HEK293 (cell line): ENCODE measurements around the gene MATN3.

Experiments
- CTCF ChIA-PET: fragments of 350-600 bp; formaldehyde crosslinking; extraction: SDS; loops from one replicate; lab custom pipeline; 2021; ENCODE audit warnings: antibody characterized with exemption; lab: Yijun Ruan, JAX
- POLR2A ChIA-PET: fragments of 300-600 bp; formaldehyde crosslinking; extraction: SDS; loops from one replicate; lab custom pipeline; 2020; ENCODE audit warnings: antibody characterized with exemption, inconsistent platforms; lab: Yijun Ruan, JAX
- H3K27ac ChIP-seq: fragments of 200-500 bp; sonication (Bioruptor generic); 2 replicates; pipeline ENCODE4 v1.5.1; 2014; ENCODE audit warnings: low read depth, low read length, control low read depth, inconsistent platforms; ENCODE audit errors: extremely low read depth
- H3K36me3 ChIP-seq, 2 experiments: fragments of 200-500 bp in 1 of 2; sonication (Bioruptor generic) in 1 of 2; 1 replicate in 1 of 2; 2 replicates in 1 of 2; pipeline ENCODE4 v1.5.1; 2014 to 2017; ENCODE audit warnings: inconsistent platforms in 2 of 2, low read length in 2 of 2; ENCODE audit not compliant: control insufficient read depth in 2 of 2, insufficient read depth in 1 of 2
- H3K4me1 ChIP-seq: fragments of 200-500 bp; sonication (Bioruptor generic); 2 replicates; pipeline ENCODE4 v1.5.1; 2014; ENCODE audit warnings: mild to moderate bottlenecking, low read length, inconsistent platforms; ENCODE audit not compliant: control insufficient read depth, insufficient read depth
- H3K4me3 ChIP-seq: 2 replicates; pipeline ENCODE4 v1.5.1; 2011; ENCODE audit warnings: low read depth, mild to moderate bottlenecking, control low read depth, low read length, moderate library complexity
- H3K9me3 ChIP-seq: fragments of 200-500 bp; sonication (Bioruptor generic); 2 replicates; pipeline ENCODE4 v1.5.1; 2014; ENCODE audit warnings: low read depth, low read length, inconsistent platforms; ENCODE audit not compliant: control insufficient read depth, insufficient read depth
- EGR2 ChIP-seq: fragments of 450-650 bp; formaldehyde crosslinking; IDR thresholded peaks from 2 replicates; pipeline ENCODE4 v1.5.1; 2016; ENCODE audit warnings: low read depth, missing biosample characterization, missing genetic modification characterization
- GLI4 ChIP-seq: fragments of 450-650 bp; formaldehyde crosslinking; IDR thresholded peaks from 2 replicates; pipeline ENCODE4 v1.5.1; 2016; ENCODE audit warnings: missing biosample characterization, missing genetic modification characterization
- GLIS1 ChIP-seq: fragments of 450-650 bp; formaldehyde crosslinking; IDR thresholded peaks from 2 replicates; pipeline ENCODE4 v1.5.1; 2016; ENCODE audit warnings: missing biosample characterization, missing genetic modification characterization
- GLIS2 ChIP-seq: fragments of 450-650 bp; formaldehyde crosslinking; IDR thresholded peaks from 2 replicates; pipeline ENCODE4 v1.5.1; 2016; ENCODE audit warnings: missing biosample characterization, missing genetic modification characterization
- IKZF3 ChIP-seq: fragments of 450-650 bp; IDR thresholded peaks from 2 replicates; pipeline ENCODE4 v1.5.0; 2018; ENCODE audit warnings: missing biosample characterization, mild to moderate bottlenecking, missing genetic modification characterization, moderate library complexity
- KLF9 ChIP-seq: fragments of 450-650 bp; formaldehyde crosslinking; IDR thresholded peaks from 2 replicates; pipeline ENCODE4 v1.5.1; 2016; ENCODE audit warnings: missing biosample characterization, missing genetic modification characterization, low read depth
- PATZ1 ChIP-seq: fragments of 450-650 bp; formaldehyde crosslinking; IDR thresholded peaks from 2 replicates; pipeline ENCODE4 v1.5.1; 2016; ENCODE audit warnings: missing biosample characterization, missing genetic modification characterization
- PRDM6 ChIP-seq: fragments of 450-650 bp; formaldehyde crosslinking; IDR thresholded peaks from 2 replicates; pipeline ENCODE4 v1.5.1; 2017; ENCODE audit warnings: missing biosample characterization, missing genetic modification characterization
- SP3 ChIP-seq: fragments of 450-650 bp; formaldehyde crosslinking; IDR thresholded peaks from 2 replicates; pipeline ENCODE4 v1.5.1; 2016; ENCODE audit warnings: missing biosample characterization, missing genetic modification characterization
- TRIM28 ChIP-seq: IDR thresholded peaks from 2 replicates; pipeline ENCODE4 v1.6.1; 2011; ENCODE audit warnings: low read length, control low read depth, borderline replicate concordance
- YY2 ChIP-seq: fragments of 450-650 bp; formaldehyde crosslinking; IDR thresholded peaks from 2 replicates; pipeline ENCODE4 v1.5.1; 2016; ENCODE audit warnings: missing biosample characterization, missing genetic modification characterization
- ZBTB17 ChIP-seq: fragments of 450-650 bp; formaldehyde crosslinking; IDR thresholded peaks from 2 replicates; pipeline ENCODE4 v1.5.1; 2016; ENCODE audit warnings: missing biosample characterization, missing genetic modification characterization
- ZBTB20 ChIP-seq: fragments of 450-650 bp; formaldehyde crosslinking; IDR thresholded peaks from 2 replicates; pipeline ENCODE4 v1.5.1; 2016; ENCODE audit warnings: missing biosample characterization, missing genetic modification characterization
- ZBTB6 ChIP-seq: fragments of 450-650 bp; formaldehyde crosslinking; IDR thresholded peaks from 2 replicates; pipeline ENCODE4 v1.5.1; 2017; ENCODE audit warnings: missing biosample characterization, missing genetic modification characterization
- ZBTB8A ChIP-seq: fragments of 450-650 bp; formaldehyde crosslinking; IDR thresholded peaks from 2 replicates; pipeline ENCODE4 v1.5.1; 2016; ENCODE audit warnings: missing biosample characterization, missing genetic modification characterization
- ZFHX2 ChIP-seq: fragments of 450-650 bp; formaldehyde crosslinking; conservative IDR thresholded peaks from 2 replicates; pipeline ENCODE4 v1.5.1; 2016; ENCODE audit warnings: missing biosample characterization, missing genetic modification characterization
- ZNF335 ChIP-seq: fragments of 450-650 bp; formaldehyde crosslinking; conservative IDR thresholded peaks from 2 replicates; pipeline ENCODE4 v1.5.1; 2016; ENCODE audit warnings: missing biosample characterization, missing genetic modification characterization
- ZNF341 ChIP-seq: fragments of 450-650 bp; formaldehyde crosslinking; IDR thresholded peaks from 2 replicates; pipeline ENCODE4; 2016; ENCODE audit warnings: low read depth, missing biosample characterization, missing genetic modification characterization
- ZNF394 ChIP-seq: fragments of 450-650 bp; formaldehyde crosslinking; IDR thresholded peaks from 2 replicates; pipeline ENCODE4 v1.5.1; 2016; ENCODE audit warnings: missing biosample characterization, missing genetic modification characterization, mild to moderate bottlenecking, moderate library complexity, borderline replicate concordance
- ZNF398 ChIP-seq: fragments of 450-650 bp; formaldehyde crosslinking; IDR thresholded peaks from 2 replicates; pipeline ENCODE4 v1.5.1; 2017; ENCODE audit warnings: missing biosample characterization, missing genetic modification characterization
- ZNF433 ChIP-seq: fragments of 450-650 bp; formaldehyde crosslinking; IDR thresholded peaks from 2 replicates; pipeline ENCODE4 v1.5.1; 2016; ENCODE audit warnings: missing biosample characterization, missing genetic modification characterization, low read depth
- ZNF529 ChIP-seq: fragments of 450-650 bp; formaldehyde crosslinking; IDR thresholded peaks from 2 replicates; pipeline ENCODE4 v1.5.1; 2017; ENCODE audit warnings: missing genetic modification characterization, missing biosample characterization; ENCODE audit not compliant: insufficient replicate concordance
- ZNF560 ChIP-seq: fragments of 450-650 bp; formaldehyde crosslinking; IDR thresholded peaks from 2 replicates; pipeline ENCODE4 v1.5.1; 2017; ENCODE audit warnings: missing biosample characterization, missing genetic modification characterization, borderline replicate concordance
- ZNF580 ChIP-seq: fragments of 450-650 bp; formaldehyde crosslinking; IDR thresholded peaks from 2 replicates; pipeline ENCODE4 v1.5.1; 2016; ENCODE audit warnings: missing biosample characterization, missing genetic modification characterization
- ZNF664 ChIP-seq: fragments of 450-650 bp; formaldehyde crosslinking; IDR thresholded peaks from 2 replicates; pipeline ENCODE4 v1.5.1; 2016; ENCODE audit warnings: missing biosample characterization, missing genetic modification characterization

MATN3 gene

GRCh38 chr2:20051532-20052228, 39.2 kb upstream of the MATN3 start, which contains the start of gene LAPTM4A (continued):
- TF ChIP-seq ZNF394 (tag by site-specific recombination): peak; percentile 44; the same call in 1 of the 2 replicates
- TF ChIP-seq ZNF580 (tag by site-specific recombination): peak; percentile 85; the same call in 1 of the 2 replicates
- peak; percentile 75; the same call in 1 of the 2 replicates for TF ChIP-seq ZBTB6 (tag by site-specific recombination)
- TF ChIP-seq EGR2 (tag by site-specific recombination): peak; percentile 39; the same call in 1 of the 2 replicates
- peak; percentile 88 for TF ChIP-seq ZBTB17 (tag by site-specific recombination)
- no peak for TF ChIP-seq ZNF664

- ChIA-PET CTCF (interaction anchor here (0.5 to 3.2 kb wide), 5 partner anchors 33 to 587 kb away, joined by 3 to 14 read pairs (median 4); no protein-coding TSS in a partner anchor), POLR2A (interaction anchor here (0.6 to 2.1 kb wide), 9 partner anchors 9 to 276 kb away, joined by 3 to 11 read pairs (median 4); partner anchors contain the start of gene WDR35)
- Histone ChIP-seq H3K27ac (peak overlapping the region; percentile 83), H3K4me1 (peaks cover 9% of the 10 kb centered on the region), H3K36me3 (no peaks in the 10 kb centered on the region; a peak in 1 of 3 replicates), H3K4me3 (peak overlapping the region; percentile 81), H3K9me3 (no peaks in the 10 kb centered on the region)
- TF ChIP-seq IKZF3 (tag by site-specific recombination) (peak; percentile 72), SP3 (tag by site-specific recombination) (no peak), ZNF529 (tag by site-specific recombination) (no peak), GLIS2 (tag by site-specific recombination) (peak; percentile 67), KLF9 (peak; percentile 11; the same call in 1 of the 2 replicates), ZNF560 (tag by site-specific recombination) (no peak), ZNF433 (no peak), ZNF398 (tag by site-specific recombination) (peak; percentile 72), ZBTB17 (tag by site-specific recombination) (peak; percentile 92), GLI4 (tag by site-specific recombination) (peak; percentile 63; the same call in 1 of the 2 replicates), TRIM28 (peak; percentile 21; the same call in 1 of the 2 replicates), PRDM6 (tag by site-specific recombination) (no peak), ZFHX2 (tag by site-specific recombination) (0 out of 2 replicates have a peak, but pooled peaks have one; percentile 6), ZBTB20 (tag by site-specific recombination) (0 out of 2 replicates have a peak, but pooled peaks have one; percentile 24), ZBTB8A (tag by site-specific recombination) (peak; percentile 23; the same call in 1 of the 2 replicates), YY2 (no peak), GLIS1 (peak; percentile 40), ZNF341 (tag by site-specific recombination) (peak; percentile 70), ZNF335 (tag by site-specific recombination) (peak; percentile 90), PATZ1 (tag by site-specific recombination) (peak; percentile 60)
Observed at GRCh38 chr2:20050646-20051531, 38.4 kb upstream of the MATN3 start.
